ENCODE measurements around the gene LMF1.

DNA sequence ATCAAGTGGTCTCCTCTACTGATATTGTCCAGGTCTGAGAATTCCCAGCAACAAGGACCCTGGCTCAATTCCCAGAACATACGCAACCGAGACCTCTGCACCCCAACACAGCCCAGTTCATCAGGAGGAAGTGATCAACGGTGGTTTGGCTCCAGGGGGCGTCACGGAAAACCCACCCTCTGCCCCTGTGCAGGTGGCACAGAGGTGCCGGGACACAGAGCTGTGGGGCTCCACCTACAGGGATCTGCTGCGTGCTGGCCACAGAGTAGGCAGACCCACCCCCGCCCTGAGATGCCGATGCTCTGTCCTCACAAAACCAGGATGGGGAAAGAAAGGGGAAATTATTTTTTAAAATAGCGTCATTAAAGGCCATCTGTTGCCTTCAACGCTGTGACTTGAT is 69.6 kb downstream of the LMF1 start:
- TF ChIP-seq YY1 (IDR thresholded peaks at IDR 0.05; ENCODE audit: insufficient read depth, insufficient read length), result no peak
- no peak for TF ChIP-seq SUZ12 (IDR thresholded peaks at IDR 0.05; ENCODE audit: extremely low read depth, insufficient read depth, insufficient read length)
